Right kidney (tissue), 1 donor: ENCODE results near the gene MARCHF9.
"Not testable (repeated sequence)": the region's sequence is repeated elsewhere in the genome, so short reads cannot be mapped to it uniquely, and the experiment has no call there.

Experiments used
- DNase-seq: peaks from one replicate; pipeline ENCODE4 v3.0.0-alpha.2; 2016

MARCHF9 gene

DNA sequence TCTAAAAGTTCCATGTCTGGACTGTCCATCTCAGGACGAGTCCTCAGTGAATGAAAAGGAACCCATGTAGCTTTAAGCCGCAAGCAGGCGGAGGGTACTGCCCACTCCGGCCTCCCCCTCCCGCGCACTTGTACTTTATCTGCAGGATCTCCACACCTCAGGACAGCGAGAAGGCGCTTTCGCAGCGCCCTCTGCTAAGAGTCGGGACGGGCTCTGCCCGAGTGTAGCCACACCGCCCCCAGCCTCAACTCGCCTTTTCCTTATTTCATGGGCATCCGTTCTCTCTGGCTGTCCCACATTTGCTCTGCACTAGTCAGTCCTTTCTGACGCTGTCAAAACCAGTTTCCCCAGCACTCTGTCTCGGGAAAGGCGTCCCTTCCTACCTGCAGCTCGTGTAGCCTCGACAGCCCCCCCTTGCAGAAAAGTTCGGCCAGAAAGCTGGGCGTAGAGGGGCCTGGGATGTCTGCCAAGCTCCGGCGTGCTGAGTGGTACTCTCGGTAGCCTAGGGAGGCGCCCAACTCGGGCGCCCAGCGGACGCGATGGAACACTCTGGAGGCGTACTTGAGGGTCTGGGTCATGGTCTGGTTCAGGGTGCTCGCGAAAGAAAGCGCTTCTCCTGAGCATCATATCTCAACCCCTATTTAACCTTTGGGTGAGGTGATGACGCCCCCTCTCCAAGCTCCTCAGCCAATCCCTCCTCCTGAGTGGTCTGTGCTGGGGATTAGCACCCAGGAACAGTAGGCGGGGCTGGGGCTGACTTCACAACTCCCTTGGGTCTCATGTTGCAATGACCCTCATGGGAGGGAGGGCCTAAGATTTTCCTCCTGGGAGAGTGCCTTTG lies 11.8 kb downstream of the MARCHF9 start, which contains the start of gene CYP27B1:
Gene CYP27B1, minus strand, starts transcription at position 615 of the 841 bp plus-strand sequence. Its CDS starts 37 bp downstream, at position 578.
- peak; percentile 38 for DNase-seq

DNA sequence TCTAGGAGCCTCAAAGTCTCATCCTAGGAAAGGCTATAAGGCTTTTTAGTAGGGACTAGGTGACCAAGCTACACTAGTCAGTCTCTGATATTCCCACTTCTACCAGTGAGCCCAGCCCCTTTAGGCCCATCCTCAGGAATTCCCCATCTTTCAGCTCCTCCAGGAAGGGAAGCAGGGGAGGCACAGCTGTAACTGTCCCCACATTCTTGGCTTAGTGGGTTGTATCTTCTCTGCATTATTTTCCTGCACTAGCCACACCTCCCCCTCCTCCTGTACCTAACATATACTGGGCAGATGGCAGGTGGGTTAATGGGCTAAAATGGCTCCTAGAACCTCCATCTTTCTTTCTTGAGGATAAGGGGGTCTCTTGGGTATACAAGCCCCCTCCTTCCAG lies 12.4 kb downstream of the MARCHF9 start:
- no peak for DNase-seq

DNA sequence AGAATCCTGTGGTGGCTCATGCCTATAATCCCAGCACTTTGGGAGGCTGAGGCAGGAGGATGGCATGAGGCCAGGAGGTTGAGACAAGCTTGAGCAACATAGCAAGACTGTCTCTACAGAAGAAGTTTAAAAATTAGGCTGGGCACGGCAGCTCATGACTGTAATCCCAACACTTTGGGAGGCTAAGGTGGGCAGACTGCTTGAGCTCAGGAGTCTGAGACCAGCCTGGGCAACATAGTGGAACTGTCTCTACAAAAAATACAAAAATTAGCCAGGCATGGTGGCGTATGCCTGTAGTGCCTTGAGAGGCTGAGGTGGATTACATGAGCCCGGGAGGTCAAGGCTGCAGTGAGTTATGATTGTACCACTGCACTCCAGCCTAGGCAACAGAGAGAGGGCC lies 13.0 kb downstream of the MARCHF9 start:
- DNase-seq = no peak

DNA sequence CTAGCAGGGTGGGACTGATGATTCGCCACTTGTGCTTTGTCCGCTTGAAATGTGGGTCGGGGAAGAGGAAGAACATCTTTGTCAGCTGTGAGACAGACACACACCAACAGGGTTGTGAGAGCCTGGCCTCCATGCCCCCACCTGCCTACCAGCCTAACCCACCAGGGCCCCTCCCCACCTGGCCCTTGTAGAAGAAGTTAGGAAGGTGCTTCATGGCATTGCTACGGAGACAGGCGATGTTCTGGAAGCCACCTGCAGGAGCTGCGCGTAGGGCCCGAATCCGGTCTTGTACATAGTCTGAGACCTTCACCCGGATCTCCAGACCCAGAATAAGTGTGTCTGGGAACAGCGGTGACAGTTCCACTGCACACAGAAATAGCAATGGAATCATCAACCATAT lies 14.7 kb downstream of the MARCHF9 start:
- no peak for DNase-seq

DNA sequence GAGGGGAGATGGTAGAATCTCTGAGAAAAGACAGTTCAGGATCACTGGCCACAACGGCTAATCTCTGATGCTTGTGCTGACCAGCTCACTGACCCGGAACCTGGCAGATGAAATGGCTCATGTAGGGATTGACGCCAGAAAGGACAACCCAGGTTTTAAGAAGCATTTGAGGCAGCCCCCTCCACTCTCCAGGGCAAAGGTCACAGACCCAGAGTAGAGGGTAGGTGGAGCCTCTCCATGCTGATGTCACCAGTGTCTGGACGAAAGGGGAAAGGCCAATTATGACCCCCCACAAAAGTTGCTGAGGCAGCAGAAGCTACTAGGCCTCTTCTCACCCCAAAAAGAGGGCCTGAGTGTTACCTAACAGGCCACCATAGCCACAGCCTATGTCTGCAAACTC lies 15.8 kb downstream of the MARCHF9 start:
- no peak for DNase-seq

DNA sequence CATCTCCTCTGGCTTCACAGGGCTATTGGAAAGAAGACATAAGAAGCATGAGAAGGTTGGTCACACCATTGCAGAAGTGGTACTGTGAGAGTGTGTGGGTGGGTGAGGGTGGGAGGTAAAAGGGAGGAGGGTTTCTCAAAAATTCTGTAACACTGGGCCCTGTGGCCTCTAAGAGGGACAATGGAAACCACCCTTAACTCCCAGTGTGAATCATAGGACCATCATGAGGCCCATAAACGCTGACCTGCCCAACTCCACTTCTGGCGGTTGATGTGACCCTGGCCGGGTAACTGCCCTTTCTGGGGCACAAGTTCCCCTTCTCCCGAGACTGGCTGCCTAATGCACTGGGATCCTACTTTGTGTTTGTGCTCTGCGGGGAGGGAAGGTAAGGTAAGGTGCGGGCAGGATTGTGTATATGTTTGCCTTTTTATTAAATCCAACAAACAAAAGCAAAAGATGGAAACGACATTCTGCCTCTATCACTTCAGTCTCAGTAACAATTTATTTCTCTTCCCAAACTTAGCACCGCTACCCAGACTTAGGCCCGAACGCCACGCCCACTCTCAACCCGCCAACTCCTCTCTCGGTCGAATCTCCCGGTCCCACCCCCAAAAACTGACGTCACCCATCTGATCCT lies 16.5 kb downstream of the MARCHF9 start:
- no peak for DNase-seq

DNA sequence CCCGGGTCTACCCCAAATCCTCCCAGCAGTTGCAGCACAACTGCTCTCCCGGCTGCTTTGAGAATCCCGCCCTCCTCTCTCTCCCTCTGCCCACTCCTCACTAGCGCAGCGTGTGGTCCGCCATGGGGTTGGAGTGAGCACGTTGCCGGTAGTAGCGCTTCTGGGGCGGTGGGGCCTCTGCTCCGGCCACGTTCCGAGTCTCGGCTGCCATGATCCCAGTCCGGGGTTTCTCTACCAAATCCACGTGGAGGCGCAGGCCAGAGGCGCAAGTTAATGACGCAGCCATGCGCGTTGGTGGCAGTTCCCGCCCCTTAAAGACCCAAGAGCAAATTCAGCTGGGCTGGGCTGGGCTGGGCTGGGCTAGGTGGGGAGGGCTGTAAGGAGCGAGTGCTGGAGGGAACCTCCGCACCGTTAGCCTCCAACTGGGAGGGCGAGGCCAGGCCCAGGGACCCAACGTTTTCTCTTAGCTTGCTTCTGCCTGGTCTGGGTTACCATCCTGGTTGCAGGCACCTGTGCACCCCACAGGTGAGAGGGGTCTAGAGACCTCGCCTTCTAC lies 17.0 kb downstream of the MARCHF9 start, which contains the start of gene METTL1:
Gene METTL1, minus strand, starts transcription at position 233 of the 556 bp plus-strand sequence. Its CDS starts 22 bp downstream, at position 211.
- DNase-seq = peak; percentile 98

DNA sequence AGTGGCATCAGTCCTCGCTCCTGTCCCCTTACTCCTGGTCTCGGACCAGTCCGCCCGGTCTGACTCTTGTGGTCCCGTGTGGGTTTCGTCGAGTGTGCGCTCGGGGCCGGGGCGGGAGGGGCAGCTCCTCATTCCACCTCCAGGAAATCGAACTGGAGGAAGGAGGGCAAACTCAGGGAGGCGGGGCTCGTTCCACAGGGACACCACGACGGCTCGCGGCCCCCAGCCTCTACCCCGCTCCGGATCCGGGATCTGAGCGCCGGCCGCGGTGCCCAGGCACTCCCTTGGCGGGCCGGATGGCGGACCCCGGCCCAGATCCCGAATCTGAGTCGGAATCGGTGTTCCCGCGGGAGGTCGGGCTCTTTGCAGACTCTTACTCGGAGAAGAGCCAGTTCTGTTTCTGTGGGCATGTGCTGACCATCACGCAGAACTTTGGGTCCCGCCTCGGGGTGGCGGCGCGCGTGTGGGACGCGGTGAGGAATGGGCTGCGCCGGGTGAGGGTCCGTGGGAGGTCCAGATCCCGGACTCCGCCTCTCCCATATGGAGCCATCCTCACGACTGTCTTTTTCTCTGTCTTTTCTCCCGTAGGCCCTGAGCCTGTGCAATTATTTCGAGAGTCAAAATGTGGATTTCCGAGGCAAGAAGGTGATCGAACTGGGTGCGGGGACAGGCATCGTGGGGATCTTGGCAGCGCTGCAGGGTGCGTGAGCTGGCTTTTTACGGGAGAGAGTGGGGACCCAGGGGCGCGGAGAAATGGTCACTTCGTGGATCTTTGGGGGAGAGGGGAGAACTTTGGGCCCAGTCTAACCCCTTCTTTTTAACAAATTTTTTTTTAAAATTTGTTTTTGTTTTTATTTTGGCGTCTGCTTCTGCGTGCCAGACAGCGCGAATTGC lies 17.8 kb downstream of the MARCHF9 start, which contains the start of gene EEF1AKMT3:
Gene EEF1AKMT3, plus strand, starts transcription at position 186 of the 894 bp plus-strand sequence. Its CDS starts 111 bp downstream, at position 297.
- peak; percentile 85 for DNase-seq

DNA sequence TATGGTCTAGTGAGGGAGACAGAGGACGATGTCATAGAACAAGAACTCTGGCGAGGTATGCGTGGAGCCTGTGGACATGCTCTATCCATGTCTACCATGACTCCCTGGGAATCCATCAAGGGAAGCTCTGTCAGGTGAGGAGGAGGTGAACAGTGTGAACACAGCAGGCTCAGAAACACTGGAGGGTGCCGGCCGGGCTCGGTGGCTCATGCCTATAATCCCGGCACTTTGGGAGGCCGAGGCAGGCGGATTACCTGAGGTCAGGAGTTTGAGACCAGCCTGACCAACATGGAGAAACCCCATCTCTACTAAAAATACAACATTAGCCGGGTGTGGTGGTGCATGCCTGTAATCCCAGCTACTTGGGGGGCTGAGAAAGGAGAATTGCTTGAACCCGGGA lies 19.7 kb downstream of the MARCHF9 start:
- not testable (repeated sequence) for DNase-seq

DNA sequence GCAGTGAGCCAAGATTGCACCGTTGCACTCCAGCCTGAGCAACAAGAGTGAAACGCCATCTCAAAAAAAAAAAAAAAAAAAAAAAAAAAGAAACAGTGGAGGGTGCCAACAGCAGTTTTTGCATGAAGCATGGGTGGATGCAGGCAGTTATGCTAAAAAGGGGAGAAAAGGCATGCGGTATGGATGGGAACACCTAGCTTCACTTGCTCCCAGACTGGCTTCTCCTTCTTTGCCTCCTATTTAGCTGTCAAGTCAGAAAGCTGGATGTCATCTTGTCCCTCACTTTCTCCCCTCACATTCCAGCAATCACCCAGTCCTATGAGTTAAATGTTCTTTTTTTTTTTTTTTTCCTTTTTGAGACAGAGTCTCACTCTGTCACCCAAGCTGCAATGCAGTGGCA lies 20.1 kb downstream of the MARCHF9 start:
- DNase-seq = no peak

DNA sequence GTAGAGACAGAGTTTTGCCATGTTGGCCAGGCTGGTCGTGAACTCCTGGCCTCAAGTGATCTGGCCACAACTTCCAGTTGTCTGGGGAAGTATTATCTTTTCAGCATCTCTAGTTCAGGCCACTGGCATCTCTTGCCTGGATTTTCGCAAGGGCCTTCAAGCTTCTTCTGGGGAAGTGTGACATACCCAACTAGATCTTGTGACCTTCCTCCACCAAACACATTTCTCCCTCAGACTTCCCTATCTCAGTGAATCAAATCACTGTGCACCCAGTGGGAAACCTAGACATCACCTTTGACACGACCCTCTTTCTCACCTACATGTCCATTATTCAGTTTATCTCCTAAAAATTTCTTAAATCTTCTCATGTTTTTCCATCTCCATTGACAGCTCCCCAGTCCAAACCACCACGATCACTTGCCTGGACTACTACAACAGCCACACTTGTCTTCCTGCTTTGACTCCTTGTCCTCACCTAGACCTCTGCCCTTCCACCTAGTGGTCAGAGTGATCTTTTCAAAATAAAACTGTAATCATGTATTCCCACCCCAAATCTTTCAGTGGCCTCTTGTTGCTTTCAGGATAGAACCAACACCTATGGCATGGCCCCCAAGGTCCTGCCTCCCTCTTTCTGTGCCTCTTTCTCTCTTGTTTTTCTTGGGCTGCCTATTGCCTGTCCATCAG lies 20.8 kb downstream of the MARCHF9 start:
- no peak for DNase-seq

DNA sequence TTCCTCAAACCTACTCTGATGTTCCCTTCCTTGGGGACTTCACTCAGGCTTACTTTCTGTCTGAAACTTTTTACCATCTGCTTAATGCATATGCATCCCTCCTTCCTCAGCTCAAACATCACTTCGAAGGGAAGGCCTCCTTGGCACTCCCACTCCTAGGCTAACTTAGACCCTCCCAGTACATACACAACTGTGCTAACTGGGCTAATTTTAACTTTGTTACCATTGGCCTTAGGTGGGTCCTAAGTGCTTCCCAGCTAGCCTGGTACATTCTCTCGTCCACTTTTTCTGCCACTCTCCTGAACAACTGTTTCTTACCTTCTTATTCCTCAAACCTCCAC lies 21.3 kb downstream of the MARCHF9 start:
- DNase-seq = no peak

DNA sequence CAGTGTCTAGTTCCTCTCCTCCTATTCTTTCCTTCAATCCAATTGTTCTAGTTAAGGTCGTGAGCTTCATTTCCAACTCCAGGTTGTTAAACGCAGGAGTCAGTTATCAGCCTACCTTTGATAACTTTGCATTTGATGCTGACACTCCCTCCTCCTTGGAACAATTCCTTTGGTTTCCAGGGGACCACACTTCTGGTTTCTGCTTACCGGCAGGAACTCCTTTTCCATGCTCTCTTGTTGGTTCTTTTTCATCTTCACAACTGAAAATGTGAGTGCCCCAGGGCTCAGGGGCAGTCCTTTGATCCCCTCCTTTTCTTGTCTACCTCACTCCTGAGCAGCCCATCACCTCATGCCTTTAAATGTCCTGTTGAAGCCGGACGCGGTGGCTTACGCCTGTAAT lies 22.5 kb downstream of the MARCHF9 start:
- no peak for DNase-seq

DNA sequence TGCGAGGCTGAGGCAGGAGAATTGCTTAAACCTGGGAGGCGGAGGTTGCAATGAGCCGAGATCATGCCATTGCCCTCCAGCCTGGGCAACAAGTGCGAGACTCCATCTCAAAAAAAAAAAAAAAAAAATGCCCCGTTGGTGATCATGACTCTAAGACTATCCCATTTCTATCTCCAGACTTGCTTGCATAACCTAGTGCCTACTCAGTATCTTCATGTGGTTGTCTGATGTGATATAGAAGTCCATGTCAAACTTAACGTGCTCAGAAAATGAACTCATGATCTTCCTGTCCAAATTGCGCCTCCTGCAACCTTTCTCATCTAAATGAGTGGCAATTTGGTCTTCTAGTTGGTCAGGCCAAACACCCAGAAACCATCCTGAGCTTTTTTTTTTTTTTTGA lies 23.0 kb downstream of the MARCHF9 start:
- no peak for DNase-seq

DNA sequence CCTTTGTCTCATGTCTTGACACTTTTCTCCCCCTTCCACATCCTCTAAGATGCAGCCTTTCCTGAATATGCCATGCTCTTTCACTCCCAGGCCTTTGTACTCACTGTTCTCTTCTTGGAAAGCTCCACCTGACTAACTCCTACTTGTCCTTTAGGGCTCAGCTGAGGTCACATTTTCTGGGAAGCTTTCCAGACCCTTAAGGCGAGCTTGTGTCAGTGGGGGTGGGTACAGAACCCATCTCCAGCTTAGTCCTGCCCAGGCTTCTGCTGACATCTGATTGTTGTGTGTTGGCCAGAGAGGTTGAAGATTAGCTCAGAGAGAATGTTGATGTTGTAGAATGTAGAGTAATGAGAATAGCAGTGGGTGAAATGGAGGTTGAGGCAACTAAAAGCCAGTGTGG lies 24.8 kb downstream of the MARCHF9 start:
- no peak for DNase-seq

DNA sequence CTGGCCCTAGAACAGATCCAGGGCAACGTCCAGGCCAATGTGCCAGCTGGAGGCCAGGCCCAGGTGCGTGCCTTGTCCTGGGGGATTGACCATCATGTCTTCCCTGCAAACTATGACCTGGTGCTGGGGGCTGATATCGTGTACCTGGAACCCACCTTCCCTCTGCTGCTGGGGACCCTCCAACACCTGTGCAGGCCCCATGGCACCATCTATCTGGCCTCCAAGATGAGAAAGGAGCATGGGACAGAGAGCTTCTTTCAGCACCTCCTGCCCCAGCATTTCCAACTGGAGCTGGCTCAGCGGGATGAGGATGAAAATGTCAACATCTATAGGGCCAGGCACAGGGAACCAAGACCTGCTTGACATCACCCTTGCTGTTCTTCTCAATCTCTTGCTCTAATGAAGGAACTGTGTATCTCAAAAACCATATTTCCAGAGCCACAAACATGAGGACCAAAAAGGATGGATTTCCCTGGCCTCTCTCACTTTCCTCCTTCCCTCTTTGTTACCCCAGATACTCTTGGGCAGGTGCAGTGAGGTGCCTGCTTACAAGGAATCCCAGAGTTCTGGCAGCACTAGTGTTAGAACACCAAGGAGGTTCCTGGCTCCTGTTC lies 25.5 kb downstream of the MARCHF9 start:
- no peak for DNase-seq

DNA sequence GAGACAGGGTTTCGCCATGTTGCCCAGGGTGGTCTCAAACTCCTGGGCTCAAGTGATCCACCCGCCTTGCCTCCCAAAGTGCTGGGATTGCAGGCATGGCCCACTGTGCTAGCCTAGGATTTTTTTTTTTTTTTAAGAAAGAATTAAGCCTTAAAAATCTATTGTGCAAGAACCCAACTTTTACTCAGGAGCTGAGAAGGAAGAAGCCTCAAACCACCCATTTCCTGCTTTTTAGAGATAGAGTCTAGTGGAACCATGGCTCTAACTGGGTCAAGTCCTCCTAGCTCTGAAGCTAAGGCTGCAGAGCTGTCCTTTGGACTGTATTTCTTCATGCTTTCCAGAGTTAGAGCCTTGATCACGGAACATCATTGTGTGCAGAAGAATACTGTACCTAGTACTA lies 26.3 kb downstream of the MARCHF9 start:
- DNase-seq = no peak

DNA sequence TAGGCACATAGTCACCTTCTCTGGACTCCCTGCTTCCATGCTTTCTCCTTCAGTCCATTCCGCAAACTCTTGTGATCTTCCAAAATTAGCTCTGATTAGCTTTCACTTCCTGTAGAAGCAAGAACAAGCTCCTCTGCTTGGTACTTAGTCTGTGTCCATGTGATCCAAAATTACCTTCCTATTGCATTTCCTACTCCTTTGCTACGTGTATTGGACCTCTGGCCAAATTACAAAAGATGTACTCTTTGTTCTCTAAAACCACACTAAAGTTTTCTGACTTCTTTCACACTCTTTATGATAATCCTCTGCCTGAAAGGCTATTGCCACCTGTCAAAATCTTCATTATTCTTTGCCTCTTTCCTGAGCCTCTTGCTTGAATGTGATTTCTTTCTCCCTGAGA lies 26.9 kb downstream of the MARCHF9 start:
- no peak for DNase-seq

DNA sequence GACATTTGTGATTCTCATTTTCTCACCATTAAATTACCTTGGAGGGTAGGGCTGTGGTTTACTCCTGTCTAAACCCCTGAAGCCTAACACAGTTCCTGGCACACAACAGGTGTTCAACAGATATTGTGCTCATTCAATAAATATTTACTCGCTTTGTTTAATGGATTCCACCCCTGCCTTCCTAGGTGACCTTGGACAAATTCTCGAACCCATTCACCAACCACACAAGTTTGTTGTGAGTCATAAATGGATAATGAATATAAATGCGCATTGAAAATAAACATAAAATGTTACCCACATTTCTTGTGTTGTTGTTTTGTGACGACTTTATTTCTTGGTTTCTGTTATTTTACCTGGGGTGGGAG lies 27.3 kb downstream of the MARCHF9 start:
- no peak for DNase-seq

DNA sequence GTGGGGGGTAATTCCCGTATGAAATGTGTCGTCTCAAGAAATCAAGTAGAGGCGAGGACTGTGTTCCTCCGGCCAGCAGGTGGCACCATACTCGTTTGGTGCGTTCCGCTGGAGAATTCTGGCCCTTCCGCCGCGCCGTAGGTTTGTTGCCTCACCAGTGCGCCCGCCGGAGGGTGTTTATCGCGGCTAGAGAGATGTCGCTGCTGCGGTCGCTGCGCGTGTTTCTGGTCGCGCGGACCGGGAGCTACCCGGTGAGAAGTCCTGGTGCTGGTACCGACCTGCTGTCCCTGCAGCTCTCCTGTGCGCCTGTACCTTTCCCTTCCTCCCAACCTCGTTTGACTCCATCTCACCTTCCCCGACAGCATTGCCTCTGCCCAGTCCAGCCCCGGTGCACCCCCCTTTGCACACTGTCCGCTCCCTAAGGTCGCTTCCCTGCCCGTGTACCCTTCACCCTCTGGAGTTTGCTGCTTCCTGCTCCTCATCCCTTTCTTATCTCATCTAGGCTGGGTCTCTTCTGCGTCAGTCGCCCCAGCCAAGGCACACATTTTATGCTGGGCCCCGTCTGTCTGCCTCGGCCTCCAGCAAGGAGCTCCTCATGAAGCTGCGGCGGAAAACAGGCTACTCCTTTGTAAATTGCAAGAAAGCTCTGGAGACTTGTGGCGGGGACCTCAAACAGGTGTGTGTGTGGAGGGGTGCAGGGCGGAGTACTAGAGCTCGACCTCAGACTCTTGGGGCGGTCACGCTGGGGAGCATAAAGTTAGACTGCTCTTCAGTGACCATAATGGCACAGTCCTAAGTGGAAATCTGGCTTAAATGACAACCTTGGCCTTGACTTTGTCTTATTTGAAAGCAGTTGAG lies 27.9 kb downstream of the MARCHF9 start, which contains the start of gene TSFM:
Gene TSFM, plus strand, starts transcription at position 180 of the 858 bp plus-strand sequence. Its CDS starts 15 bp downstream, at position 195.
- DNase-seq = peak; percentile 83
